Neural cell (in vitro differentiated cells): ENCODE results near the gene NOP9. TPM values are rescaled to one million over a fixed set of nuclear protein-coding genes. Genes with fewer than 3 reads are reported as not detected.

Experiments used
- H2AFZ ChIP-seq: fragments of 200-600, 300-800 bp; sonication (generic), shearing (Covaris generic); 2 replicates; pipeline ENCODE4 v1.6.0; 2014; ENCODE audit warnings: low read depth, mild to moderate bottlenecking, antibody characterized with exemption, low read length, moderate library complexity
- H3F3A ChIP-seq: fragments of 200-600 bp; shearing (Covaris generic); 2 replicates; pipeline ENCODE4 v1.6.1; 2016; ENCODE audit warnings: mild to moderate bottlenecking, moderate library complexity, mixed read lengths, antibody characterized with exemption, low read length; ENCODE audit not compliant: insufficient read depth, poor library complexity, severe bottlenecking
- H3K27ac ChIP-seq: fragments of 200-600, 300-800 bp; sonication (generic), shearing (Covaris generic); 2 replicates; pipeline ENCODE4 v1.5.1; 2014; ENCODE audit warnings: mild to moderate bottlenecking, low read length, moderate library complexity
- H3K27me3 ChIP-seq: fragments of 300-800, 200-600 bp; sonication (generic), shearing (Covaris generic); 2 replicates; pipeline ENCODE4 v1.6.0; 2014; ENCODE audit warnings: mild to moderate bottlenecking, low read depth, low read length, moderate library complexity; ENCODE audit not compliant: insufficient read depth
- H3K36me3 ChIP-seq: fragments of 300-800, 200-600 bp; sonication (generic), shearing (Covaris generic); 2 replicates; pipeline ENCODE4 v1.5.1; 2014; ENCODE audit warnings: mild to moderate bottlenecking, antibody characterized with exemption, low read length, moderate library complexity; ENCODE audit not compliant: insufficient read depth
- H3K4me2 ChIP-seq: fragments of 300-800, 200-600 bp; sonication (generic), shearing (Covaris generic); 2 replicates; pipeline ENCODE4 v1.6.0; 2014; ENCODE audit warnings: mild to moderate bottlenecking, low read length
- H3K4me3 ChIP-seq: fragments of 300-800, 200-600 bp; sonication (generic), shearing (Covaris generic); 2 replicates; pipeline ENCODE4 v1.5.1; 2014; ENCODE audit warnings: mild to moderate bottlenecking, low read length, moderate library complexity
- H3K79me2 ChIP-seq: fragments of 200-600 bp; shearing (Covaris generic); replicated peaks from 2 replicates; pipeline ENCODE4 v1.6.0; 2014; ENCODE audit warnings: mild to moderate bottlenecking, low read length, moderate library complexity; ENCODE audit not compliant: insufficient read depth
- H3K9ac ChIP-seq: fragments of 300-800, 200-600 bp; sonication (generic), shearing (Covaris generic); 2 replicates; pipeline ENCODE4 v1.6.1; 2016; ENCODE audit warnings: mild to moderate bottlenecking, low read length, mixed read lengths
- H3K9me2 ChIP-seq: fragments of 200-600 bp; shearing (Covaris generic); 2 replicates; pipeline ENCODE4 v1.6.1; 2016; ENCODE audit warnings: mild to moderate bottlenecking, low read length, mixed read lengths; ENCODE audit not compliant: insufficient read depth
- H3K9me3 ChIP-seq: fragments of 200-600, 300-800 bp; sonication (generic), shearing (Covaris generic); 2 replicates; pipeline ENCODE4 v1.6.1; 2016; ENCODE audit warnings: mild to moderate bottlenecking, mixed run types, low read length, moderate library complexity, mixed read lengths
- H4K20me1 ChIP-seq: fragments of 200-600 bp; shearing (Covaris generic); 2 replicates; pipeline ENCODE4 v1.6.1; 2016; ENCODE audit warnings: mild to moderate bottlenecking, mixed run types; ENCODE audit not compliant: insufficient read depth
- CTCF ChIP-seq: fragments of 450-650 bp; IDR thresholded peaks from 2 replicates; pipeline ENCODE4 v1.5.1; 2014; ENCODE audit warnings: antibody characterized with exemption, mild to moderate bottlenecking, moderate library complexity; ENCODE audit not compliant: poor library complexity, severe bottlenecking
- EP300 ChIP-seq: fragments of 450-650 bp; conservative IDR thresholded peaks from 2 replicates; pipeline ENCODE4 v1.6.1; 2014; ENCODE audit warnings: antibody characterized with exemption, mild to moderate bottlenecking, moderate library complexity; ENCODE audit not compliant: poor library complexity, severe bottlenecking
- MXI1 ChIP-seq: fragments of 450-650 bp; conservative IDR thresholded peaks from 2 replicates; pipeline ENCODE4 v1.6.1; 2014; ENCODE audit warnings: antibody characterized with exemption, mild to moderate bottlenecking; ENCODE audit not compliant: poor library complexity, severe bottlenecking
- POLR2AphosphoS5 ChIP-seq: IDR thresholded peaks from 2 replicates; pipeline ENCODE4 v1.6.1; 2012
- RAD21 ChIP-seq: fragments of 450-650 bp; conservative IDR thresholded peaks from 2 replicates; pipeline ENCODE4 v1.6.1; 2014; ENCODE audit warnings: antibody characterized with exemption, mild to moderate bottlenecking, moderate library complexity
- REST ChIP-seq: IDR thresholded peaks from 2 replicates; pipeline ENCODE4 v1.6.1; 2012; ENCODE audit warnings: borderline replicate concordance
- SMC3 ChIP-seq: fragments of 450-650 bp; conservative IDR thresholded peaks from 2 replicates; pipeline ENCODE4 v1.6.1; 2014; ENCODE audit warnings: antibody characterized with exemption, mild to moderate bottlenecking, moderate library complexity; ENCODE audit not compliant: poor library complexity
- TAF1 ChIP-seq: IDR thresholded peaks from 2 replicates; pipeline ENCODE4 v1.6.1; 2012; ENCODE audit warnings: low read depth
- polyA plus RNA-seq: library from polyadenylated mRNA; depleted of rRNA; stranded (reverse); fragments of >200 nt; gene quantifications from 2 replicates; pipeline ENCODE4 v1.2.3, GENCODE V29; 2014

The NOP9 gene
- polyA plus RNA-seq, 1 donor from 2014 or later = 13.0 TPM

GRCh38 chr14:24349742-24350141, 50.1 kb downstream of the NOP9 start:
- H3K36me3 ChIP-seq = no peaks in the 10 kb centered on the region
- H3F3A ChIP-seq = no peaks in the 10 kb centered on the region
- no peaks in the 10 kb centered on the region for H3K9me3 ChIP-seq
- H3K4me2 ChIP-seq = no peak overlapping the region
- H3K4me3 ChIP-seq = no peak overlapping the region
- H4K20me1 ChIP-seq = no peaks in the 10 kb centered on the region
- H3K9ac ChIP-seq = no peak overlapping the region
- no peaks in the 10 kb centered on the region for H3K9me2 ChIP-seq
- no peak overlapping the region for H2AFZ ChIP-seq
- no peak overlapping the region for H3K27ac ChIP-seq
- no peaks in the 10 kb centered on the region for H3K79me2 ChIP-seq
- H3K27me3 ChIP-seq = peaks cover 6% of the 10 kb centered on the region
- TF ChIP-seq SMC3 (no peak), EP300 (no peak), CTCF (no peak), TAF1 (no peak), MXI1 (no peak), REST (no peak)

DNA sequence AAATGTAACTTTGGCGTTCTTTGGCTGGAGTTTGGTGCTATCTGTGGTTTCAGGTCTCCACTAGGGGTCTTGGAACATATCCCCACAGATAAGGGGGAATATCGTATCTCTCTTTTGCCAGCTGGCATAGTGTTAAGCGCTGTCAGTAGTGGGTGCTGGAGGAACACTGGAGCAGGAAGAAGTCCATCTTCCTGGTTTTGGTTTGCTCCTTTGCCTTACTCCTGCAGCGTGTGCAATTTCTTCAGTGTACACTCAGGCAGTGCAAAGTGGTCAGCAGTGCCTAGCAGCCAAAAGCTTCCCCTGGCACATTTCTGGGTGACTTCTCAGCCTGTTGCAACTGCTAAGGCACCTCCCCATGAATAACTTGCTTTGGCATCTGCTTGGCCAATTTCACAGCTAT, 51.9 kb downstream of the NOP9 start:
- Histone ChIP-seq H3K9me3 (no peaks in the 10 kb centered on the region), H2AFZ (no peak overlapping the region), H3K27me3 (peaks cover 6% of the 10 kb centered on the region), H3K4me3 (no peak overlapping the region), H3K27ac (no peak overlapping the region), H3K79me2 (no peaks in the 10 kb centered on the region), H4K20me1 (no peaks in the 10 kb centered on the region), H3K9me2 (no peaks in the 10 kb centered on the region), H3K4me2 (no peak overlapping the region), H3F3A (no peaks in the 10 kb centered on the region), H3K36me3 (no peaks in the 10 kb centered on the region), H3K9ac (no peak overlapping the region)
- TF ChIP-seq RAD21 (no peak), POLR2AphosphoS5 (no peak), MXI1 (no peak)
